ENCODE results near the gene KLHL7. TPM values are rescaled to one million over a fixed set of nuclear protein-coding genes. Genes with fewer than 3 reads are reported as not detected.

Gene KLHL7
- total and polyA plus RNA-seq, 2 donors (not counting 3 experiments of a cell fraction or from before 2014, with no cell fraction given): 21.3 to 32.1 TPM

DNA sequence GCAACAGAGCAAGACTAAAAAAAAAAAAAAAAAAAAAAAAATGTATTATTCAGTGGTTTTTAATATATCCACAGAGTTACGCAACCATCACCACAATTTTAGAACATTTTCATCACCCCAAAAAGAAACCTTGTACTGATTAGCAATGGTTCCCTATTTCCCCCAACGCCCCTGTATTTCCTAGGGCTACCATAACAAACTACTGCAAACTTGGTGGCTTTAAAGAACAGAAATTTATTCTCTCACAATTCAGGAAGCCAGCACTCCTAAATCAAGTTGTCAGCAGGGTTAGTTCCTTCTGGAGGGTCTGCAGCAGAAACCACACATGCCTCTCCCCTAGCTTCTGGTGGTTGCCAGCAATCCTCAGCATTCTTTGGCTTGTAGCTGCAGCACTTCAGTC is 70.4 kb downstream of the KLHL7 start:
- no peak overlapping the region for H3K4me2 ChIP-seq (ENCODE audit: insufficient read depth, low read length)
- no peak overlapping the region for H3K9ac ChIP-seq (replicated peaks; ENCODE audit: extremely low read depth, insufficient read depth, low read length)
- no TSS peak for BruUV-seq (replicated peaks)
- ChIA-PET CTCF (no interaction called here), POLR2A (no interaction called here)
- no peak overlapping the region for H3K4me3 ChIP-seq (replicated peaks in 1 of 3; ENCODE audit: insufficient read depth in 1 of 3, low read depth in 1 of 3, low read length in 3 of 3)
- H3K27me3 ChIP-seq (ENCODE audit: control insufficient read depth in 2 of 2, insufficient read depth in 2 of 2, low read length in 2 of 2): no peaks in the 10 kb centered on the region
- H3K9me1 ChIP-seq (replicated peaks; ENCODE audit: control insufficient read depth, extremely low read depth, insufficient read depth, low read length): no peaks in the 10 kb centered on the region
- no peak for FAIRE-seq
- TF ChIP-seq FOS (IDR thresholded peaks at IDR 0.05; ENCODE audit: borderline replicate concordance, insufficient read depth, low read length) (no peak), POLR2AphosphoS5 (IDR thresholded peaks at IDR 0.05; ENCODE audit: insufficient read depth, low read depth, low read length) (no peak), GATA2 (IDR thresholded peaks at IDR 0.05; ENCODE audit: insufficient read depth, insufficient read length, low read depth, low read length) (no peak), MAX (IDR thresholded peaks at IDR 0.05; ENCODE audit: insufficient read depth, insufficient read length) (no peak), EZH2 (IDR thresholded peaks at IDR 0.05; ENCODE audit: borderline replicate concordance, low read depth, low read length, severe bottlenecking) (no peak), POLR2A (IDR thresholded peaks at IDR 0.05; ENCODE audit: low read depth, low read length) (no peak), JUN (IDR thresholded peaks at IDR 0.05; ENCODE audit: borderline replicate concordance, insufficient read depth, insufficient read length, low read depth) (no peak), CTCF (IDR thresholded peaks at IDR 0.05; ENCODE audit: extremely low read depth in 1 of 2, insufficient read depth in 1 of 2, low read depth in 1 of 2, low read length in 2 of 2) (no peak), MYC (IDR thresholded peaks at IDR 0.05; ENCODE audit: low read depth, low read length) (no peak)
- no peak for DNase-seq (ENCODE audit: low read depth, low spot score)
- H4K20me1 ChIP-seq (replicated peaks; ENCODE audit: control insufficient read depth, extremely low read depth, insufficient read depth, low read length): no peaks in the 10 kb centered on the region
- H3K4me1 ChIP-seq (ENCODE audit: control insufficient read depth, extremely low read depth, insufficient read depth, low read length): no peaks in the 10 kb centered on the region
- no peaks in the 10 kb centered on the region for H3K36me3 ChIP-seq (ENCODE audit: control insufficient read depth in 2 of 2, extremely low read depth in 1 of 2, insufficient read depth in 2 of 2, low read length in 2 of 2)
- intact Hi-C loops (cut with micrococcal nuclease): no loop called here
- H3K27ac ChIP-seq (ENCODE audit: insufficient read depth, low read depth, low read length): no peak overlapping the region
- no peaks in the 10 kb centered on the region for H3K9me3 ChIP-seq (replicated peaks; ENCODE audit: control insufficient read depth, insufficient read depth, low read length)
- dilution Hi-C loops (cut with MboI; ENCODE audit: extremely low pct_ligation_motif_present, low sequenced_read_pairs): no loop called here
- no peaks in the 10 kb centered on the region for H3K79me2 ChIP-seq (ENCODE audit: control insufficient read depth, insufficient read depth, low read length)
- no peak overlapping the region for H2AFZ ChIP-seq (ENCODE audit: low read depth, low read length)
